HS-5 (cell line): Measurements from ENCODE around the gene ANXA11.

Experiments used
- DNase-seq: peaks from one replicate; pipeline ENCODE4 v3.0.0-alpha.2; 2012; ENCODE audit warnings: low read depth

Gene ANXA11

GRCh38 chr10:80165173-80165572 lies 40.2 kb downstream of the ANXA11 start:
- DNase-seq: no peak

GRCh38 chr10:80164596-80164995 lies 40.7 kb downstream of the ANXA11 start:
- DNase-seq: no peak

- DNase-seq: peak; percentile 74
Measured at GRCh38 chr10:80163741-80164341, 41.5 kb downstream of the ANXA11 start.

GRCh38 chr10:80161321-80162083 lies 43.8 kb downstream of the ANXA11 start:
- DNase-seq: no peak

- DNase-seq: no peak
Measured at GRCh38 chr10:80160361-80161320, 44.7 kb downstream of the ANXA11 start.

DNA sequence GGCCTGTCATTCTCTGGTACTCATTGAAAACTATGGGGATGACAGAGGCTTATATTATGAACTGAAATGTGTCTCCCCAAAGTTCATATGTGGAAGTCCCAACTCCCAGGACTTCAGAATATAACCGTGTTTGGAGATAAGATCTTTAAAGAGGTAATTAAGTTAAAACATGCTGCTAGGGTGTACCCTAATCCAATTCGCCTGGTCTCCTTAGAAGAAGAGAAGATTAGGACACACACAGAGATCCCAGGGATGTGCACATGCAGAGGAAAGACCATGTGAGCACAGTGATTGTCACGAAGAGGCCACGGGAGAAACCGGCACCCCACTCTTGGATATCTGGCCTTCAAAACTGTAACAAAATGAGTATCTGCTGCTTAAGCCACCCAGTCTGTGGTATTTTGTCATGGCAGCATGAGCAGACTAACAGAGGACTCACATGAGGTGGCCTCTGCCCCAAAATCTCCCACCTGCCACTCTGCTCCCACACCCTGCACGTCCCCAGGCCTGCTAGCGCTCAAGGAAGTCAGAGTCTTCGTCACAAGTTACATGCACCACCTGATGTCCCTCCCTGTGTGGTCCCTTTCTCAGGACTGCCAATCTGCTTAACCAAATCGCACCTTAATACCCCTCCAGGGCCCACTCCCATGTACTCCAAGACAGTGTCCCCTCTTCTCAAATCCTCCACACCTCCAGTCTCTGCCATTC lies 46.0 kb downstream of the ANXA11 start:
- no peak for DNase-seq

- DNase-seq: peak; percentile 83
Measured at GRCh38 chr10:80158598-80159127, 46.7 kb downstream of the ANXA11 start.

DNA sequence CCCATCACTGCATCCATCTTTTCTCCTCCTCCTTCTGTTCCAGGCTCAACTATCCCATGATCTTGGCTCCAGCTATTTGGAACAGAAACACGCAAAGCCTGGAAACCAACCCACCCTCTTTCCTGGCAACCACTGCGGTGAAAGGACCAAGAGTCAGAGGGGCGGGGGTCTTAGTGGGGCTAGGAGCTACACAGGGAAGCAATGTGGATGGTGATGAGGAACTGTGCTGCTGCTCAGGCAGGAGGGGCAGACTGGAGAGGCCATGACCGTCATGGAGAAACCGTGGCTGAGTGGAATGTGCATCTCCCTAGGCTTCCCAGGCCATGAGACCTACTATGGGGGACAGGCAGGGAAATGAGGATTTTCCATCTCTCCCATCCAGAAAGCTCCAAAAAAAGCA lies 47.2 kb downstream of the ANXA11 start:
- no peak for DNase-seq

GRCh38 chr10:80157561-80157960 lies 47.8 kb downstream of the ANXA11 start:
- DNase-seq: no peak

- no peak for DNase-seq
Measured at GRCh38 chr10:80156216-80156615, 49.1 kb downstream of the ANXA11 start.

GRCh38 chr10:80155696-80156215 lies 49.6 kb downstream of the ANXA11 start:
- DNase-seq: no peak

GRCh38 chr10:80154978-80155695 lies 50.2 kb downstream of the ANXA11 start:
- DNase-seq: peak; percentile 82

DNA sequence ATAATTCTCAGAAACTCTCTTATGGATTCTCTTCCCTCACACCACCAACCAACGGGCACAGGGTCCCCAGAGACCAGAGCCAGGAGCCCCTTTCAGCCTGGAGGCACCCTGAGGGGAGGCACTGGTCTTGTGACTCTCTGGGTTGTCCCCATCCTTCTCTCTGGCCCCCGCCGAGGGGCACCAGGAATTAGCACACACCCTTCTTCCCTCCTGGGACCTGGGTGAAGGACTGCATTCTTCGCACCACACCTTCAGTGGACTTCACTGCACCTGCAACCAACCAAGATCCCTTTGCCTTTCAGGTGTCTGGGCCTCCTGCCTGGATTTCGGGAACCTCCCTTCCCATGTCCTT lies 50.7 kb downstream of the ANXA11 start:
- DNase-seq: no peak

DNA sequence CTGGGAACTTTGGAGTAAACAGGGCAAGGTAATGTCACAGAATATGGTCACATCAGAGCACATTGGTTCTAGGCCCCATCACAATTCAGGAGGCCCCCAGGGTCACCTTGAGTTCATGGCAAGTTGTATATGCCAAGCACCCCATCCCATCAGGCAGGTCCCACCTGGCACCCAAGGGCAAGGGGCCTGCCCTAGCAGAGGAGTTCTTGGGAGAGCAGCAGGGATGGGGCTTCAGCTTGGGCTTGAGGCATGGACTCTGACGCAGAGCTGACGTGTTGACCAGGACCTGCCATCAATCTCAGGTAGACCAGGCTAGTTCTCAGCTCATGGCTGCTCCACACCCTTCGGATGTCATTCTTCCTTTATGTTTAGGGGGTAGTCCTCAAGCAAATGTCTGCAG lies 51.9 kb downstream of the ANXA11 start:
- DNase-seq: no peak

DNA sequence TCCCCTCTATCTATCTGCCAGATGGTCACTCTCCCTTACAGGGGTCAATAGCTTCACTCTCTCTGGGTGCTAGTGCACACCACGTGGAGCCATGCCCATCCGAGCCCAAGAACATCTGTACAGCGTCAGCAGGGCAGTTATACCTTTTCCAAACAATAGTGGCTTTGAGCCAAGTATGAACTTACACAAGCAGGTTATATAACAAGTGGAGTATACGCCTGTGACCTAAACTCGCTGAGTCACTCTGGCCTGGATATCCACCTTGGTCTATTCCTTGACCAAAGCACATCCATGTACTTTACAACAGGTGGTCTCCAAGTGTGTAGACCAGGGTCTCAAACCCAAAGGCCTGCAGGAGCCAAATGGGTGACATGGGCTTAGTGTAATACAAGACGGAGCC lies 52.5 kb downstream of the ANXA11 start:
- no peak for DNase-seq

DNA sequence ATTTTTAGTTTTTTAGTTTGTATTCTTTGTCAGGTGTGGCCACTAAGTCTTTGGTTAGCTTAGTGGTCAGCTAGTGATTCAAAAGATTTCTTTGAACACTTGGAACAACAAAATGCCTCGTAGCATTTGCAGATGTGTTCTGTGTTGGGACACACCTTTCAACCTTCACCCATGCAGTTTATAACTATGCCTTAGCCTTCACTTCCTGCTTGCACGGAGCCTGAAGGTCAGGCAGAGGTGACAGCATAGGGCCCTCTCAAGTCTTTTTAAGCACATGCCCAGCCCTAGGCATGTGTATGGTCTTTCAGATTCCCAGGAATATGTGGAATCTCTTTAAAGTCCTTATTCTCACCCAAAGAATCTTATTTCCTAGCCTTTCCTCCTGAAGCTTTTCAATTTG lies 55.2 kb downstream of the ANXA11 start:
- DNase-seq: no peak

GRCh38 chr10:80149123-80149522 lies 56.2 kb downstream of the ANXA11 start:
- no peak for DNase-seq

DNA sequence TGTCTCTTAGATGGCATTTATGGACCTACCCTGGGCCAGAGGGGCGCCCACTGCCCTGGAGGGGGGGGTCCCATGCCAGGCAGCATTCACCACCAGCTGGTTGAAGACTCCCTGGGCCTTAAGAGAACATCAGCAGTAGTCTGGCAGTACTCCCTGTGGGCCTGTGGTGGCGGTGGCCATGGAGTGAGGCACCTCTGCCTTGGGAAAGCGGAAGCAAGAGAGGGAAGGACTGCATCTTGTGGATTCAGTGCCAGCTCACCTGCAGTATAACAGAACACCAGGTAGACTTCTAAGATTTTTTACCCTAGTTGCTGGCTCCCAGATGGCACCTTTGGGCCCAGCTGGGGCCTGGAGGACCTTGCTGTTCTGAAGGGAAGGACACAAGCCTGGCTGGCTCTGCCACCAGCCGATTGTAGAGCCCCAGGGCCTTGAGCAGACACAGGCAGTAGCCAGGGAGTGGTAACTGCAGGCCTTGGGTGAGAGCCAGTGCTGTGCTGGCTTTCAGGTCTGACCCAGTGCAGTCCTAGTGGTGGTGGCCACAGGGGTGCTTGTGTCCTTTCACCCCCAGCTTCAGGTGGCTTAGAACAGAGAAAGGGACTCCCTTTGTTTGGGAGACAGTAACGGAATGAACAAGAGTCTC lies 57.1 kb downstream of the ANXA11 start:
- DNase-seq: no peak

GRCh38 chr10:80146918-80147317 lies 58.4 kb downstream of the ANXA11 start:
- no peak for DNase-seq
